Stomach (tissue), 9 donors: ENCODE measurements around the gene OXER1. TPM values are rescaled to one million over a fixed set of nuclear protein-coding genes. Genes with fewer than 3 reads are reported as not detected.

Experiments
- DNase-seq, 2 donors: peaks; one replicate each; pipeline versions ENCODE4 v3.0.0 to v3.0.0-alpha.2; 2013 to 2019
- H3K27ac ChIP-seq, 5 donors: fragments of 200-600 bp in 4 of 5; sonication (generic) in 4 of 5; one replicate each; pipeline ENCODE4 v1.5.1; 2013 to 2019; ENCODE audit warnings: mild to moderate bottlenecking in 1 of 5, moderate library complexity in 1 of 5
- H3K27me3 ChIP-seq, 3 donors: fragments of 200-600 bp; sonication (generic); one replicate each; pipeline ENCODE4 v1.5.1; 2017 to 2019; ENCODE audit warnings: mixed run types in 1 of 3
- H3K36me3 ChIP-seq, 4 donors: fragments of 200-600 bp; sonication (generic); 1 replicate in 3 of 4; 2 replicates in 1 of 4; pipeline ENCODE4 v1.5.1; 2016 to 2019
- H3K4me1 ChIP-seq, 4 donors: fragments of 200-600 bp; sonication (generic); one replicate each; pipeline ENCODE4 v1.5.1; 2016 to 2019
- H3K4me3 ChIP-seq, 4 donors: fragments of 200-600 bp; sonication (generic) in 3 of 4; one replicate each; pipeline ENCODE4 v1.5.1; 2016 to 2019; ENCODE audit warnings: mild to moderate bottlenecking in 1 of 4
- H3K9me3 ChIP-seq, 4 donors: fragments of 200-600 bp; sonication (generic); one replicate each; pipeline ENCODE4 v1.5.1; 2016 to 2019
- CTCF ChIP-seq, 7 experiments: fragments of 450-650 bp in 4 of 7; fragments of 200-600 bp in 3 of 7; sonication (generic) in 3 of 7; IDR thresholded peaks; one replicate each; pipeline ENCODE4 v1.5.1; 2016 to 2019; ENCODE audit warnings: antibody characterized with exemption in 7 of 7, control low read depth in 2 of 7, mild to moderate bottlenecking in 1 of 7
- EP300 ChIP-seq: sonication (generic); formaldehyde crosslinking; IDR thresholded peaks from one replicate; pipeline ENCODE4 v1.6.1; 2017; ENCODE audit warnings: antibody characterized with exemption
- POLR2A ChIP-seq, 4 donors: fragments of 450-650 bp; IDR thresholded peaks; one replicate each; pipeline ENCODE4 v1.6.1; 2016; ENCODE audit warnings: antibody characterized with exemption in 4 of 4, control low read depth in 2 of 4, mild to moderate bottlenecking in 1 of 4, moderate library complexity in 1 of 4
- POLR2AphosphoS5 ChIP-seq, 3 donors: sonication (generic); formaldehyde crosslinking; IDR thresholded peaks; one replicate each; pipeline ENCODE4 v1.6.1; 2016; ENCODE audit warnings: antibody characterized with exemption in 3 of 3
- WGBS, 5 donors: extraction: QIAGEN DNeasy Blood & Tissue Kit in 3 of 5; methylation state at CpG; one replicate each; pipeline versions ENCODE4 v1.1.5 to v1.1.7; 2013 to 2018; 5-methylcytosine and 5-hydroxymethylcytosine counted together
- intact Hi-C: fragments of 100-400 bp; cut with DNase I; formaldehyde crosslinking; loops from one replicate; pipeline ENCODE4 v1.15.1; 2023; ENCODE audit warnings: low total_unique reads
- polyA plus RNA-seq, 3 donors: library from polyadenylated mRNA; stranded (reverse); fragments of 200-250 nt; gene quantifications; one replicate each; pipeline ENCODE4 v1.2.3, GENCODE V29; 2013
- small RNA-seq, 4 donors: library from RNA; depleted of rRNA; stranded (forward); fragments of <200 nt; gene quantifications; one replicate each; pipeline ENCODE3, GENCODE V24; 2016
- total RNA-seq, 5 donors: library from RNA; depleted of rRNA; stranded (reverse); fragments of >200 nt; gene quantifications; one replicate each; pipeline versions ENCODE4 v1.1.0 to v1.2.3, GENCODE V29; 2014 to 2016
- donor health status: healthy with polysubstance abuse.
- donor health status: Bipolar disorder and iron deficiency.
- donor health status: healthy.

Gene OXER1
- total and polyA plus RNA-seq, 8 donors: 0.46 to 7.8 (median 1.5) TPM; not detected in 2

- Histone ChIP-seq H3K4me3 (no peak overlapping the region), H3K4me1 (peaks cover 0 to 20% (median 8%) of the 10 kb centered on the region in 4 donors), H3K9me3 (no peaks in the 10 kb centered on the region), H3K36me3 (peaks cover 0 to 21% (median 12%) of the 10 kb centered on the region in 4 donors), H3K27me3 (no peaks in the 10 kb centered on the region), H3K27ac (peak overlapping the region; percentile 25 to 58 (median 45))
- DNase-seq: peak; percentile 65 to 86
- 36 to 49% (median 42%) methylated on average over 7 of the region's 7 CpGs for WGBS, 5 donors
- TF ChIP-seq POLR2A (IDR thresholded peaks at IDR 0.05) (no peak), EP300 (no peak), POLR2AphosphoS5 (IDR thresholded peaks at IDR 0.05) (peak in 1 of 3 donors; percentile 72)
- intact Hi-C loops: no loop called here
Measured at GRCh38 chr2:42722320-42723190, 41.4 kb downstream of the OXER1 start.

- Histone ChIP-seq H3K4me1 (peaks cover 0 to 20% (median 8%) of the 10 kb centered on the region in 4 donors), H3K27me3 (no peaks in the 10 kb centered on the region), H3K9me3 (no peaks in the 10 kb centered on the region), H3K4me3 (no peak overlapping the region), H3K27ac (peak overlapping the region; percentile 39 to 58 (median 45)), H3K36me3 (peaks cover 0 to 19% (median 8%) of the 10 kb centered on the region in 4 donors)
- DNase-seq: no peak
- intact Hi-C loops: no loop called here
- 62 to 83% (median 66%) methylated on average over 2 of the region's 2 CpGs for WGBS, 5 donors
- no peak for TF ChIP-seq EP300
Measured at GRCh38 chr2:42721898-42722297, 42.0 kb downstream of the OXER1 start.

- H3K9me3 ChIP-seq: no peaks in the 10 kb centered on the region
- no peak for TF ChIP-seq POLR2AphosphoS5 (IDR thresholded peaks at IDR 0.05)
- TF ChIP-seq EP300: no peak
- no peak for TF ChIP-seq POLR2A (IDR thresholded peaks at IDR 0.05)
- no peak for TF ChIP-seq CTCF (IDR thresholded peaks at IDR 0.05)
- no peak overlapping the region for H3K27ac ChIP-seq
- no peak overlapping the region for H3K4me3 ChIP-seq
- peaks cover 0 to 6% (median 5%) of the 10 kb centered on the region in 4 donors for H3K36me3 ChIP-seq
- no peaks in the 10 kb centered on the region for H3K27me3 ChIP-seq
- intact Hi-C loops: no loop called here
- H3K4me1 ChIP-seq: no peaks in the 10 kb centered on the region
- 93 to 98% (median 95%) methylated on average over 7 of the region's 7 CpGs for WGBS, 5 donors
- no peak for DNase-seq
Measured at GRCh38 chr2:42714686-42715085, 49.2 kb downstream of the OXER1 start.

GRCh38 chr2:42713920-42714319 lies 50.0 kb downstream of the OXER1 start:
- Histone ChIP-seq H3K27ac (no peak overlapping the region), H3K9me3 (no peaks in the 10 kb centered on the region), H3K4me3 (no peak overlapping the region), H3K36me3 (peaks cover 0 to 14% (median 13%) of the 10 kb centered on the region in 4 donors), H3K27me3 (no peaks in the 10 kb centered on the region), H3K4me1 (no peaks in the 10 kb centered on the region)
- TF ChIP-seq EP300: no peak
- TF ChIP-seq POLR2A (IDR thresholded peaks at IDR 0.05): no peak
- no peak for TF ChIP-seq CTCF (IDR thresholded peaks at IDR 0.05)
- no peak for TF ChIP-seq POLR2AphosphoS5 (IDR thresholded peaks at IDR 0.05)
- WGBS, 5 donors: 52 to 65% (median 55%) methylated on average over 4 of the region's 4 CpGs
- no peak for DNase-seq
- intact Hi-C loops: no loop called here

GRCh38 chr2:42712934-42713333 lies 51.0 kb downstream of the OXER1 start:
- TF ChIP-seq POLR2AphosphoS5 (IDR thresholded peaks at IDR 0.05): no peak
- no peak for TF ChIP-seq EP300
- TF ChIP-seq POLR2A (IDR thresholded peaks at IDR 0.05): no peak
- TF ChIP-seq CTCF (IDR thresholded peaks at IDR 0.05): no peak
- WGBS, 5 donors: 85 to 92% (median 90%) methylated on average over 2 of the region's 2 CpGs
- intact Hi-C loops: no loop called here
- Histone ChIP-seq H3K9me3 (no peaks in the 10 kb centered on the region), H3K36me3 (peaks cover 4 to 24% (median 23%) of the 10 kb centered on the region in 4 donors), H3K4me1 (no peaks in the 10 kb centered on the region), H3K27ac (no peak overlapping the region), H3K27me3 (no peaks in the 10 kb centered on the region), H3K4me3 (no peak overlapping the region)
- DNase-seq: no peak

Small RNAs within 50 kb of the gene (small RNA-seq; reads per million reads assigned to genes)
- 0 reads per million in 4 donors for gene RNU6-137P

Other genes with a start within 250 kb of the OXER1 start
- 100 to 1,000 TPM in 1 of 5 donors, 10 to 100 TPM in 4; 35.0 to 120 (median 59.3) TPM for gene MTA3, start 195.5 kb downstream of the OXER1 start, total RNA-seq
- 10 to 100 TPM; 27.8 to 42.0 (median 34.8) TPM for gene MTA3, start 195.5 kb downstream of the OXER1 start, polyA plus RNA-seq
- gene HAAO, start 28.4 kb upstream of the OXER1 start, total RNA-seq: 10 to 100 TPM in 1 of 5 donors, 1 to 10 TPM in 1, under 1 TPM in 1, not detected in 2; 0.89 to 18.5 (median 6.8) TPM
- 10 to 100 TPM in 2 of 3 donors, 1 to 10 TPM in 1; 4.0 to 23.5 (median 22.8) TPM for gene HAAO, start 28.4 kb upstream of the OXER1 start, polyA plus RNA-seq